Lung (tissue), 12 donors: ENCODE results near the gene MYL10. TPM values are rescaled to one million over a fixed set of nuclear protein-coding genes. Genes with fewer than 3 reads are reported as not detected.

Experiments
- ATAC-seq: fragments of 200-7000 bp; cut with Tn5 transposase; one replicate; pipeline ENCODE4 v1.9.1; 2020; ENCODE audit warnings: moderate number of reproducible peaks; ENCODE audit not compliant: insufficient read depth, low FRiP score
- DNase-seq, 3 donors: peaks; one replicate each; pipeline ENCODE4 v3.0.0-alpha.2; 2013 to 2017
- H3K27ac ChIP-seq, 2 donors: one replicate each; pipeline ENCODE4 v1.5.1; 2013; ENCODE audit warnings: mild to moderate bottlenecking in 2 of 2, moderate library complexity in 2 of 2, control low read depth in 1 of 2, inconsistent platforms in 1 of 2, low read depth in 1 of 2, low read length in 1 of 2
- H3K27me3 ChIP-seq, 3 donors: one replicate each; pipeline ENCODE4 v1.5.1; 2013; ENCODE audit warnings: low read length in 2 of 3; ENCODE audit not compliant: control insufficient read depth in 3 of 3, insufficient read depth in 3 of 3
- H3K36me3 ChIP-seq, 4 donors: one replicate each; pipeline ENCODE4 v1.5.1; 2013; ENCODE audit warnings: low read length in 4 of 4, mild to moderate bottlenecking in 1 of 4, moderate library complexity in 1 of 4; ENCODE audit not compliant: control insufficient read depth in 4 of 4, insufficient read depth in 4 of 4
- H3K4me1 ChIP-seq, 5 donors: one replicate each; pipeline ENCODE4 v1.5.1; 2013; ENCODE audit warnings: low read length in 5 of 5, mild to moderate bottlenecking in 2 of 5, moderate library complexity in 1 of 5; ENCODE audit not compliant: control insufficient read depth in 5 of 5, insufficient read depth in 5 of 5
- H3K4me3 ChIP-seq: one replicate; pipeline ENCODE4 v1.5.1; 2013; ENCODE audit warnings: mild to moderate bottlenecking, control low read depth, moderate library complexity
- H3K9ac ChIP-seq, 2 donors: one replicate each; pipeline ENCODE4 v1.5.1; 2013; ENCODE audit warnings: low read length in 2 of 2, control low read depth in 1 of 2; ENCODE audit not compliant: insufficient read depth in 1 of 2
- H3K9me3 ChIP-seq, 4 donors: one replicate each; pipeline ENCODE4 v1.5.1; 2013; ENCODE audit warnings: low read length in 3 of 4, mild to moderate bottlenecking in 1 of 4, moderate library complexity in 1 of 4; ENCODE audit not compliant: control insufficient read depth in 4 of 4, insufficient read depth in 3 of 4
- CTCF ChIP-seq: IDR thresholded peaks from 2 replicates; pipeline ENCODE4 v1.5.1; 2012; ENCODE audit warnings: mild to moderate bottlenecking; ENCODE audit errors: control extremely low read depth, extremely low read depth
- WGBS, 2 donors: extraction: QIAGEN DNeasy Blood & Tissue Kit; methylation state at CpG; one replicate each; pipeline ENCODE4 v1.1.7; 2013; 5-methylcytosine and 5-hydroxymethylcytosine counted together
- polyA plus RNA-seq, 2 donors: library from polyadenylated mRNA; stranded (reverse); fragments of 200-250 nt; gene quantifications; one replicate each; pipeline ENCODE4 v1.2.1, GENCODE V29; 2013
- total RNA-seq, 2 donors: library from RNA; depleted of rRNA in 1 of 2; stranded (reverse); fragments of >200 nt in 1 of 2; gene quantifications; one replicate each; pipeline ENCODE4 v1.2.1, GENCODE V29; 2014 to 2021
- donor health status: control.
- donor health status: control.
- donor health status: Bipolar disorder and iron deficiency.
- donor health status: healthy.
- donor health status: DM: yes; HTN: yes; CAD: no.

MYL10 gene
- total and polyA plus RNA-seq, 4 donors, result not detected

- Histone ChIP-seq H3K9me3 (no peaks in the 10 kb centered on the region), H3K9ac (no peak overlapping the region), H3K4me3 (no peak overlapping the region), H3K4me1 (peaks cover 0 to 24% (median 0%) of the 10 kb centered on the region in 5 donors), H3K27me3 (no peaks in the 10 kb centered on the region), H3K36me3 (no peaks in the 10 kb centered on the region), H3K27ac (no peak overlapping the region)
- WGBS, 2 donors, result 42 to 45% methylated on average over 25 of the region's 25 CpGs
- peak; percentile 81 for TF ChIP-seq CTCF
- peak; percentile 43 for ATAC-seq
- peak; percentile 87 to 90 (median 90) for DNase-seq
These were observed 26.4 kb downstream of the MYL10 start for GRCh38 chr7:101602484-101603241.

- H3K9ac ChIP-seq, result no peak overlapping the region
- no peaks in the 10 kb centered on the region for H3K9me3 ChIP-seq
- ATAC-seq (no peak), DNase-seq (no peak)
- no peak for TF ChIP-seq CTCF
- no peaks in the 10 kb centered on the region for H3K27me3 ChIP-seq
- H3K36me3 ChIP-seq, result no peaks in the 10 kb centered on the region
- no peak overlapping the region for H3K27ac ChIP-seq
- WGBS, 2 donors, result 61 to 74% methylated on average over 12 of the region's 12 CpGs
- peaks cover 0 to 24% (median 0%) of the 10 kb centered on the region in 5 donors for H3K4me1 ChIP-seq
- no peak overlapping the region for H3K4me3 ChIP-seq
These were observed 27.0 kb downstream of the MYL10 start for GRCh38 chr7:101602082-101602481.

- no peak for DNase-seq
These were observed 29.3 kb downstream of the MYL10 start for GRCh38 chr7:101599787-101600186.

More at GRCh38 chr7:101599787-101600186, 29.3 kb downstream of the MYL10 start:
- no peak for TF ChIP-seq CTCF
- 86 to 96% methylated on average over 3 of the region's 3 CpGs for WGBS, 2 donors
- no peaks in the 10 kb centered on the region for H3K36me3 ChIP-seq
- no peaks in the 10 kb centered on the region for H3K9me3 ChIP-seq
- H3K27ac ChIP-seq, result no peak overlapping the region
- H3K9ac ChIP-seq, result no peak overlapping the region
- H3K27me3 ChIP-seq, result no peaks in the 10 kb centered on the region
- no peak for ATAC-seq
- H3K4me1 ChIP-seq, result peaks cover 0 to 16% (median 0%) of the 10 kb centered on the region in 5 donors
- H3K4me3 ChIP-seq, result no peak overlapping the region
